Effector memory CD8-positive, alpha-beta T cell (primary cell): Measurements from ENCODE around the gene CTDP1.
"Not testable (repeated sequence)": the region's sequence is repeated elsewhere in the genome, so short reads cannot be mapped to it uniquely, and the experiment has no call there.

Source experiments
- ATAC-seq: fragments of 150-1000 bp; cut with Tn5 transposase; replicated peaks from 2 replicates; pipeline ENCODE4 v1.10.0; 2021; ENCODE audit warnings: mild to moderate bottlenecking, moderate library complexity
- DNase-seq, 3 experiments: peaks; one replicate each; pipeline ENCODE4 v3.0.0; 2021
- H3K27ac Mint-ChIP-seq, 2 donors: one replicate each; pipeline ENCODE4 v1.8.0; 2022; ENCODE audit warnings: mild to moderate bottlenecking in 2 of 2, mixed read lengths in 2 of 2, moderate library complexity in 2 of 2
- H3K27me3 Mint-ChIP-seq, 2 donors: one replicate each; pipeline ENCODE4 v1.8.0; 2022; ENCODE audit warnings: mixed read lengths in 2 of 2
- H3K36me3 Mint-ChIP-seq: one replicate; pipeline ENCODE4 v1.8.0; 2022; ENCODE audit warnings: mild to moderate bottlenecking, moderate library complexity, mixed read lengths; ENCODE audit not compliant: insufficient read depth
- H3K4me1 Mint-ChIP-seq, 2 donors: one replicate each; pipeline ENCODE4 v1.8.0; 2022; ENCODE audit warnings: low read depth in 2 of 2, mixed read lengths in 2 of 2
- H3K4me3 Mint-ChIP-seq, 2 donors: one replicate each; pipeline ENCODE4 v1.8.0; 2022; ENCODE audit warnings: mild to moderate bottlenecking in 2 of 2, mixed read lengths in 2 of 2, moderate library complexity in 2 of 2
- H3K9me3 Mint-ChIP-seq, 2 donors: one replicate each; pipeline ENCODE4 v1.8.0; 2022; ENCODE audit warnings: mixed read lengths in 2 of 2

The CTDP1 gene

DNA sequence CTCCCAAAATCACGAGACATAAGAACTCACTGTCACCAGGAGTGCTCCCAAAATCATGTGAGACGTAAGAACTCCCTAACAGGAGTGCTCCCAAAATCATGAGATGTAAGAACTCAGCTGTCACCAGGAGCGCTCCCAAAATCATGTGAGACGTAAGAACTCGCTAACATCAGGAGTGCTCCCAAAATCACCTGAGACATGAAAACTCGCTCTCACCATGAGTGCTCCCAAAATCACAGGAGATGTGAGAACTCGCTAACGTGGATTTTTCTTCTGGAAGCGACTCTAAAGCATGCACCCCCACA lies 53.1 kb downstream of the CTDP1 start:
- no peak overlapping the region for H3K27ac Mint-ChIP-seq
- H3K36me3 Mint-ChIP-seq, result peaks cover 81% of the 10 kb centered on the region
- no peak for DNase-seq

DNA sequence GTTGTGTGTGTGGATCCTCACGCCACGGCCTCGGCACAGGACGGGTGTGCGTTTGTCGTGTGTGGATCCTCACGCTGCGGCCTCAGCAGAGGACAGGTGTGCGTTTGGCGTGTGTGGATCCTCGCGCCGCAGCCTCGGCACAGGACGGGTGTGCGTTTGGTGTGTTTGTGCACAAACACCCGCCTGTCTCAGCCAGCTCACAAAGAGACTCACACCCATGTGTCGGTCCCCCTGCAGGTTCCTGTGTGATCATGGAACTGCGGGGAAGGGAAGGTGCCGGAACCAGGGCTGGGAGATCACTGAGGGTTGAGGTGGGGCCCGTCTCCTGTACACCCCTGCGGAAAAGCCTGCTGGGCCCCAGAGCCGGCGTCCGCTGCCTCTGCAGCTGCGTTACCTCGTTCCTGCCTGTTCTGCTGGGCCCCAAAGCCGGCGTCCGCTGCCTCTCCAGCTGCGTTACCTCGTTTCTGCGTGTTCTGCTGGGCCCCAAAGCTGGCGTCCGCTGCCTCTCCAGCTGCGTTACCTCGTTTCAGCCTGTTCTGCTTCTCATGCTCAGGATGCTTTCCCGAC lies 53.6 kb downstream of the CTDP1 start:
- Mint-ChIP-seq H3K27me3 (no peaks in the 10 kb centered on the region), H3K4me1 (peaks cover 0 to 3% of the 10 kb centered on the region in 2 donors), H3K27ac (peak overlapping the region in 1 of 2 donors; percentile 20), H3K36me3 (peaks cover 81% of the 10 kb centered on the region), H3K4me3 (no peak overlapping the region), H3K9me3 (no peaks in the 10 kb centered on the region)
- no peak for DNase-seq
- ATAC-seq, result peak; percentile 10

More for the DNA sequence above, 53.1 kb downstream of the CTDP1 start:
- ATAC-seq, result no peak
- Mint-ChIP-seq H3K27me3 (no peaks in the 10 kb centered on the region), H3K9me3 (no peaks in the 10 kb centered on the region), H3K4me1 (peaks cover 0 to 3% of the 10 kb centered on the region in 2 donors), H3K4me3 (no peak overlapping the region)

DNA sequence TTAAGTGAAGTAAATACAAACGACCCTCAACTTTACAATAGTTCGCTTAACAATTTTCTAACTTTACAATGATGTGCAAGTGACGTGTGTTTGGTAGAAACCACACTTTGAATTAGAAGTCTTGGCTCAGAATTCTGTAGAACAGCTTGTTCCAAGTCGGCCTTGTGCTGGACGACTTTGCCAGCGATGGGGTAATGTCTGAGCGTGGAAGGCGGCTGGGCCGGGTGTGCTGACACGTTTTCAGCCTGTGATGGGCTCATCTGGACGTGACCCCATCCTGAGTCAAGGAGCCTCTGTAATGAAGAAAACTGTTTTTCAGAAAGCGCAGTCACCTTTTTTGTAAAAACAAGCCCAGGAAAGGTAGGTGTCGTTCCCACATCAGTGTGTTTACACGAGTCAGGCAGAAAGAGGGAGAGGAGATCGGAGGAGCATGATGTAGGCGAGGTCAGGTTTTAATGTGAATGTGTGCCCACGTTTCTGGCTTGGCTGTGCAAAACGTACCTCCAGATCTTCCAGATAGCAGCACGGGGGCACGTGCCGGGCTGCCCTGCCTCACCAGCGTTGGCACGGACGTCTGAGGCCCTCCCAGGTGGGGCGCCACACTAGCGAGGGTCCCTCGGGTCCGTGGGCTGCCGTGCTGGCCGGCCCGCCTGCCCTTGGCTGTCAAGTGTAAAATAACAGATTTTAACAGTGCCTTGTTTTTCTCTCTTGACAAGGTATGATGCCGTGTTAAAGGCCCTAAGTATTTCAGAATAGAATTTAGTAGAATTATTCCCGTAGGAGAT lies 54.6 kb downstream of the CTDP1 start:
- Mint-ChIP-seq H3K9me3 (no peaks in the 10 kb centered on the region), H3K4me3 (no peak overlapping the region), H3K27ac (peak overlapping the region in 1 of 2 donors; percentile 20), H3K36me3 (peaks cover 81% of the 10 kb centered on the region), H3K27me3 (no peaks in the 10 kb centered on the region), H3K4me1 (peaks cover 0 to 3% of the 10 kb centered on the region in 2 donors)
- ATAC-seq (no peak), DNase-seq (no peak)

DNA sequence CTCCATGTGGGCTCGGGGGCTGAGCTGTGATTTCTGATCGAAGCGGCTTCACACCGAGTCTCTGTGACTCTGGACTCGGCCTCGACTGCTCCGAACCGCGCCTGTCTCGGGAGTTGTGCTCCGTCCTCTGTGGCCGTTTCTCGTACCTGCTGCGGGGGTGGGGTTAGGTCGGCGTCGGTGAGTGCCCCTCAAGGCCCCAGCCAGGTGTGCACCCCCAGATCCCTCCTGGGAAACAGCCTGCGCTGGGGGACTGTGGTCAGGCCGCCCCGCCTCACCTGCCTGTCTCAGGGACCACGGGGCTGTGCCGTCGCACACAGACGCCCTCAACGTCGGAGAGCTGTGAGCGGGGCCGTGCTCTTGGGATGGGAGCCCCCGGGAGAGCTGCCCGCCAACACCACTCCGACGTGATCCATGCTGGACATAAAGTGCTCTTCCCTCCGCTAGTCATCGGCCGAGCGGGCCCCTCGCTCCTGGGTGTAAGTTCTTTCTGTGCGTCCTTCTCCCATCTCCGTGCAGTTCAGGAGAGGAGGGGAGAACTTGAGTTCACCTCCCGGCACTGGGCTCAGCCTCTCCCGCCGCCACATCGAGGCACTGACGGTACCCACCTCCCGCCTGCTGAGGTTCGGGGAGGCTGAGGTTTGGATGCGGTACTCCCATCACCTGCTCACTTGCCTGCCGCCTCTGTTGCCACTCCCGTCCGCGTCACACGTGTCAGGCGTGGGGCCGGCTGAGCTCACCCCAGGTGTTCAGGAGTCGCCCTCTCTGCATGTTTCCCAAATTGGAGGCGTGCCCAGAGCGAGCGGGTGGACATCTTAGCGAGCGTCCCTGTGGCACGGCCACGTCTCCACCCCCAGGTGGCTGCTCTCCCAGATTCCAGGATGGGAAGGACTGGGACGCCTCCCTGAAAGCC lies 55.7 kb downstream of the CTDP1 start:
- Mint-ChIP-seq H3K4me1 (peaks cover 0 to 4% of the 10 kb centered on the region in 2 donors), H3K4me3 (no peak overlapping the region), H3K9me3 (no peaks in the 10 kb centered on the region), H3K27ac (peak overlapping the region in 1 of 2 donors; percentile 49), H3K27me3 (no peaks in the 10 kb centered on the region), H3K36me3 (peaks cover 76% of the 10 kb centered on the region)
- ATAC-seq, result no peak
- DNase-seq, result no peak

DNA sequence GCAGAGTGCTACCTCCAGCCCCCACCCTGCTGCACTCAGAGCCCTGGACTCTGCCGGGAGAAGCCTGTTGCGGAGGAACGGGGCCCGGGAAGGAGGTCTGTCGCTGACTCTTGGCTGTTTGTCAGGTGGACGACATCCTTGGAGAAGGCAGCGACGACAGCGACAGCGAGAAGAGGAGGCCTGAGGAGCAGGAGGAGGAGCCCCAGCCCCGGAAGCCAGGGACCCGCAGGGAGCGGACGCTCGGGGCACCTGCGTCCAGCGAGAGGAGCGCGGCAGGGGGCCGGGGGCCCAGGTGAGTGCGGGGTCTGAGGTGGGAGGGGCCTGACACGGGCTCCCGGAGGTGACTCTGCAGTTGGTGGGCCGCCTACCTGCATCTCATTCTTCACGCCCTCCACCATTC lies 56.6 kb downstream of the CTDP1 start:
- H3K36me3 Mint-ChIP-seq, result peaks cover 73% of the 10 kb centered on the region
- no peak for DNase-seq

DNA sequence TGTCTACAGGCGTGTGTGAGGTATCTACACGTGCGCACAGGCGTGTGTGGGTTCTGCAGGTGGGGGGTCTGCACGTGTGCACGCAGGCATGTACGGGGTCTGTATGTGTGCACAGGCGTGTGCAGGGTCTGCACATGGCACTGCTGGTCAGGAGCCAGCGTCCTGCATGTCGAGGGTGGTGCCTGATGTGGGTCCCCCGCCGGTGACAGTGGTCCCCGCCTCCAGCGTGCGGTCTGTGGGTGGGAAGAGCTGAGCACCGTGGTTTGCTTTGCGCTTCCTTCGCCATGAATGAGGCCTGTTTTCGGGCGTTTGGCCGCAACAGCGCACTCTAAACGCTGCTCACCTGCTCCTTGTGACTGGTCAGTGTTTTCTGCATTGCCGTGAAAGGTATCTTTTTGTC lies 57.2 kb downstream of the CTDP1 start:
- Mint-ChIP-seq H3K4me3 (no peak overlapping the region), H3K36me3 (peaks cover 71% of the 10 kb centered on the region), H3K27me3 (no peaks in the 10 kb centered on the region), H3K9me3 (no peaks in the 10 kb centered on the region), H3K27ac (no peak overlapping the region), H3K4me1 (peaks cover 0 to 10% of the 10 kb centered on the region in 2 donors)
- ATAC-seq (no peak), DNase-seq (no peak)

More for the DNA sequence above, 56.6 kb downstream of the CTDP1 start:
- no peaks in the 10 kb centered on the region for H3K9me3 Mint-ChIP-seq
- peaks cover 0 to 10% of the 10 kb centered on the region in 2 donors for H3K4me1 Mint-ChIP-seq
- no peaks in the 10 kb centered on the region for H3K27me3 Mint-ChIP-seq
- no peak for ATAC-seq
- H3K27ac Mint-ChIP-seq, result no peak overlapping the region
- H3K4me3 Mint-ChIP-seq, result no peak overlapping the region

DNA sequence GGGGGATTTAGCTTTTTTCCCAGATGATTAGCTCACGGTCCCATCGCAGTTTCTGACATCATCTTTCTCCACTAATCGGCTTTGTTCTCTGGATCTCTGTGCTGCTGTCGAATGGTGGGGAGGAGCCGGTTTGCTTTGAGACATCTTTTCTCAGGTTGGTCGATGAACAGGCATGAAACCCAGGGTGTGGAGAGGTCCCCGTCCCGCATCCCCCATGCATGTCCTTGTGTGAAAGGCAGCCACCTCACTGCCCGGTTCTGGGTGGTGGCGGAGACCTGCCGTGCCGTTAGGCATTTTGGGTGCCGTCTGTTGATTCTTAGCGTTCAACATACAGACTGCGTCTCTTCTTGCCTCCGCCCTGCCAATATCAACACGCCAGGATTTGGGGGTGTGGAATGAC lies 57.8 kb downstream of the CTDP1 start:
- Mint-ChIP-seq H3K9me3 (no peaks in the 10 kb centered on the region), H3K27ac (no peak overlapping the region), H3K4me1 (peaks cover 0 to 10% of the 10 kb centered on the region in 2 donors), H3K27me3 (no peaks in the 10 kb centered on the region), H3K4me3 (no peak overlapping the region), H3K36me3 (peaks cover 69% of the 10 kb centered on the region)
- ATAC-seq, result no peak
- no peak for DNase-seq

DNA sequence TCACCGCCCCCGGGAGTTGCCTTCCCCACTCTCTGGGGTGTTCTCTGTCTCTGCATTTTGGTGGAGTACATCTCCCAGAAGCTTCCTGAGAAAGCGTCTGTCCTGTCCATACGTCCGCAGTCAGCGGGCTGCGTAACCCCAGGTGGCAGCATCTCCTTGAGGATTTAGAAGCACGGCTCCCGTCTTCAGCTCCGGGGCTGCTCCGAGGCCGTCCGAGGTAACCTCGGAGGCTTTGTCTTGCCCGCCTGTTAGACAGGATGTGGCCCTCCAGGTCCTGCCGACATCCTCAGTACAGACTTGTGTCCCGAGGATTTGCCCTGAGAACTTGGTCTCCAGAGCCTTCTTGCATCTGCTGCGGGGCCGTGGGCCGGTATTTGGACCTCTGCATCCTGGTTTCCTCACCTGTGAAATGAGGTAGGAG lies 58.4 kb downstream of the CTDP1 start:
- ATAC-seq, result no peak
- peaks cover 0 to 10% of the 10 kb centered on the region in 2 donors for H3K4me1 Mint-ChIP-seq
- no peak for DNase-seq
- H3K9me3 Mint-ChIP-seq, result no peaks in the 10 kb centered on the region
- peak overlapping the region in 1 of 2 donors; percentile 32 for H3K27ac Mint-ChIP-seq
- no peaks in the 10 kb centered on the region for H3K27me3 Mint-ChIP-seq
- H3K4me3 Mint-ChIP-seq, result no peak overlapping the region
- peaks cover 69% of the 10 kb centered on the region for H3K36me3 Mint-ChIP-seq

DNA sequence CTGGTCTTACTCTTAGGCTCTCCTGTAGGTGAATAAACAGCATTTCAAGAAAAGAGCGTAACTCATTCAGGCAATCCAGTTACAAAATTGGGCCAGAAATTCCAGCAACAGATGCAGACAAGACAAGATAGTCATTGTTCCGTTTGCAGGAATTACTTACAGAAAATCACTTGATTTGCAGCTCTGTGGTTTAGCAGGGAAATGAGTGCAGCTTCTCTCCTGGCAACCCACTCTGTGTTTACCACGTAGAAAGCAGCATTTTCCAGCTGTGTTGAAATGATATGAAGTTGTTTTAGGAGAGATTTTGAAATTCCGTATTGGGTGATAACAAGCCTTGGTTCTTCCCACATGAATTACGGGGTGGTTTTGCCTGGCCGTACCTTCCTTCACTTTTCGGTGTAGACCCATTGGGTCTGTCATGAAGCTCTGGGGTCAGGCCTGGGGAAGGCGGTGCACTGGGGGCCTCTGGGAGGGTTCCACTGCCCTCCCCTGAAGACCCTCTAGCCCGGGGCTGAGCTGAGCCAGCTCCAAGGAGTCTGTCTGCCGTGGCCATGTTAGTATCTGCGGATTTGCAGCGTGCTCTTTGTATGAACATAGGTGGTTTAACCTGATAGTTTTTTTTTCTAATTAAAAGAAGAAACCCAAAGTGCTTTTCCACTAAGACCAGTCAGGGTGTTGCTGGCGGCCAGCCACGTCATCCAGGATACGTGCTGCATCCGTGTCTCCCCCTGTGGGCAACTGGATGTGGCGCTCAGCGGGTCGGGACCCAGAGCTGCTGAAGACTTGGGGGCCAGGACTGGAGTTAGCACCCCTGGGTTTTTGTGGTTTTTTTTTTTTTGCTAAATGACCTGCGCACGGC lies 59.2 kb downstream of the CTDP1 start:
- Mint-ChIP-seq H3K36me3 (peaks cover 64% of the 10 kb centered on the region), H3K4me3 (no peak overlapping the region), H3K27me3 (no peaks in the 10 kb centered on the region), H3K4me1 (peaks cover under 1 to 10% of the 10 kb centered on the region in 2 donors), H3K9me3 (no peaks in the 10 kb centered on the region), H3K27ac (no peak overlapping the region)
- DNase-seq, result no peak
- ATAC-seq, result no peak

DNA sequence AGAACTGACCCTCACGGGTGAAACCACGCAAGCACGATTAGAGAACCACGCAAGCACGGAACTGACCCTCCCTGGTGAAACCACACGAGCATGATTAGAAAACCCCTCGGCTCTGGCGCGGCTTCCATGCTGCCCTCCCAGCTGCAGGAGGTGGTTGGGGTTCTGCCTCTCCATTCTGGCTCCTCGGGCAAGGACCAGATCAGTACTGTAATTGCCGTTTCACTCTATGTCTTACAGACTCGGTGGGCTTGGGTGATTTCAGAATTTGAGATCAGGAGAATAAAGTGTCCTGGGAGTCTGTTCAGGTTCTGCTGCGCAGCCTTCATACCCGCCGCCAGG lies 59.8 kb downstream of the CTDP1 start:
- Mint-ChIP-seq H3K27ac (no peak overlapping the region), H3K4me1 (peaks cover 3 to 10% of the 10 kb centered on the region in 2 donors), H3K4me3 (no peak overlapping the region), H3K9me3 (peaks cover 0 to 3% of the 10 kb centered on the region in 2 donors), H3K36me3 (peaks cover 64% of the 10 kb centered on the region), H3K27me3 (no peaks in the 10 kb centered on the region)
- ATAC-seq (no peak), DNase-seq (no peak)

DNA sequence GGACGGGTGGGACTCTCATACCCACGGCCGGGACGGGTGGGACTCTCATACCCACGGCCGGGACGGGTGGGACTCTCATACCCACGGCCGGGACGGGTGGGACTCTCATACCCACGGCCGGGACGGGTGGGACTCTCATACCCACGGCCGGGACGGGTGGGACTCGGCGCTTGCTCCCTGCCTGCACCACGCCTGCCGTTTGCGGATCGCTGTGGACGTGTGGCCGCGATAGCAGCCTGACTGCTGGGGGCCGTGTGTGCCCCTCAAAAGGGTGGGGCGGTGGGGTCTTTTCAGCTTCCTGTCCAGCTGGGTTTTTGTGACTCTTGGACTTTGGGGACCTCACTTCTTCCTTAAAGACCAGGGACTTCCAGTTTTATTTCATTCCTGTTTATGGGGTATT lies 60.4 kb downstream of the CTDP1 start:
- ATAC-seq, H3K27me3 Mint-ChIP-seq, DNase-seq, H3K27ac Mint-ChIP-seq, H3K4me3 Mint-ChIP-seq, H3K9me3 Mint-ChIP-seq: not testable (repeated sequence)
- Mint-ChIP-seq H3K36me3 (peaks cover 68% of the 10 kb centered on the region), H3K4me1 (peaks cover 3 to 10% of the 10 kb centered on the region in 2 donors)

DNA sequence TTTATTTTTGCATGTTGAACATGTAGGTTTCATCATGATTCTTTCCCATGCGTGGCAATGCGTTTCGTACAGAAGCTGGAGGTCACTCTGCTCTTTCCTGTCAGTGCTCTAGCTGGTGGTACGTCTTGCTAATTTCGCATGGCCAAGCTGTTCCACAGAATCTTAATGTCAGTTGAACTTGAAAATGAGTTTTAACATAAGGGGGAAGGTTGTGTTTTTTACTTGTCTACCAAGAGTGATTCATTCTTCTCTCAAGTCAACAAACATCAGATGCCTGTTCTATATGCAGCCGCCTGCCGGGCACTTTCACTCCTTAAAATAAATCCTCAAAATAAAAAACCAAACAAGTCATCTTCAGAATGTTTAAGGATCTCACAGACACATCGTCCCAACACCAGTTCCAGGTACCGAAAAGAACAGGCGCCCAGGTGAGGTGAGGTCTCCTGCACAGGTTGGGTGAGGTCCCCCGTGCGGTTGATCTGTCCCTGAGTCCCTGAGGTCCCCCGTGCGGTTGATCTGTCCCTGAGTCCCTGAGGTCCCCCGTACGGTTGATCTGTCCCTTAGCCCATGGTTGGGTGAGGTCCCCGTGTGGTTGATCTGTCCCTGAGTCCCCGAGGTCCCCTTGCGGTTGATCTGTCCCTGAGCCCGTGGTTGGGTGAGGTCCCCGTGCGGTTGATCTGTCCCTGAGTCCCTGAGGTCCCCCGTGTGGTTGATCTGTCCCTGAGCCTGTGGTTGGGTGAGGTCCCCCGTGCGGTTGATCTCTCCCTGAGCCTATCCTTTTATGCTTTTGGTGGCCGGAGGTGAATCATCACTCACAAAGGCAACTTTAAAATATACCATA lies 61.1 kb downstream of the CTDP1 start:
- DNase-seq (no peak), ATAC-seq (no peak)
- Mint-ChIP-seq H3K4me3 (no peak overlapping the region), H3K9me3 (peaks cover 0 to 7% of the 10 kb centered on the region in 2 donors), H3K27ac (peak overlapping the region in 1 of 2 donors; percentile 10), H3K27me3 (no peaks in the 10 kb centered on the region), H3K36me3 (peaks cover 61% of the 10 kb centered on the region), H3K4me1 (peaks cover 3 to 10% of the 10 kb centered on the region in 2 donors)
